ENCODE results near the gene RARG. TPM values are rescaled to one million over a fixed set of nuclear protein-coding genes. Genes with fewer than 3 reads are reported as not detected.
"Not testable (repeated sequence)": the region's sequence is repeated elsewhere in the genome, so short reads cannot be mapped to it uniquely, and the experiment has no call there.

The RARG gene
- total RNA-seq, 1 experiment from 2014 or later, result 14.0 TPM

GRCh38 chr12:53180220-53180930, 51.6 kb downstream of the RARG start, which contains the start of the genes CSAD and ZNF740:
Gene CSAD (minus strand): TSS chr12:53180925. CDS start chr12:53173470, 7,455 bp downstream.
Gene ZNF740 (plus strand): TSS chr12:53180722. CDS start chr12:53181984, 1,262 bp downstream.
- intact Hi-C loops (cut with micrococcal nuclease; ENCODE audit: unreplicated experiment), result loop anchor here (5.0 kb wide), 1 partner anchor 113 kb away; no protein-coding TSS in a partner anchor
- POLR2A ChIA-PET (ENCODE audit: low non-redundant PET), result interaction anchor here (0.6 kb wide), 2 partner anchors 119 to 478 kb away, joined by 15 to 16 read pairs; partner anchors contain the start of gene MYG1
- DNase-seq (ENCODE audit: low spot score), result peak; percentile 99
- Histone ChIP-seq H3K4me1 (ENCODE audit: insufficient read depth, low read length, poor library complexity, severe bottlenecking) (peaks cover 29% of the 10 kb centered on the region), H3K4me3 (ENCODE audit: low read depth, low read length, poor library complexity, severe bottlenecking) (peak within 1 kb of the TSS; percentile 68), H3K27ac (ENCODE audit: low read depth, low read length, poor library complexity, severe bottlenecking) (peak within 1 kb of the TSS; percentile 93), H3K27me3 (replicated peaks; ENCODE audit: insufficient read depth, low read depth, low read length, poor library complexity) (no peaks in the 10 kb centered on the region), H3K36me3 (ENCODE audit: insufficient read depth, low read length, poor library complexity, severe bottlenecking) (peaks cover 36% of the 10 kb centered on the region), H3K9me3 (ENCODE audit: low read depth, low read length, poor library complexity, severe bottlenecking) (no peaks in the 10 kb centered on the region)
- TF ChIP-seq EZH2 (IDR thresholded peaks at IDR 0.05; ENCODE audit: borderline replicate concordance, low read depth, low read length, poor library complexity, severe bottlenecking), result no peak
- no peak for TF ChIP-seq CTCF (conservative IDR thresholded peaks at IDR 0.05; ENCODE audit: low read depth, low read length)
- CTCF ChIA-PET, result interaction anchor here (0.5 to 1.4 kb wide), 5 partner anchors 21 to 312 kb away, joined by 3 to 9 read pairs (median 3); no protein-coding TSS in a partner anchor
- no TSS peak for BruUV-seq (replicated peaks)

GRCh38 chr12:53179687-53180219, 52.3 kb downstream of the RARG start:
- Histone ChIP-seq H3K27ac (ENCODE audit: low read depth, low read length, poor library complexity, severe bottlenecking) (peak overlapping the region; percentile 93), H3K4me1 (ENCODE audit: insufficient read depth, low read length, poor library complexity, severe bottlenecking) (peaks cover 35% of the 10 kb centered on the region), H3K4me3 (ENCODE audit: low read depth, low read length, poor library complexity, severe bottlenecking) (peak overlapping the region; percentile 68), H3K27me3 (replicated peaks; ENCODE audit: insufficient read depth, low read depth, low read length, poor library complexity) (no peaks in the 10 kb centered on the region), H3K36me3 (ENCODE audit: insufficient read depth, low read length, poor library complexity, severe bottlenecking) (peaks cover 30% of the 10 kb centered on the region), H3K9me3 (ENCODE audit: low read depth, low read length, poor library complexity, severe bottlenecking) (no peaks in the 10 kb centered on the region)
- BruUV-seq (replicated peaks), result no TSS peak
- TF ChIP-seq CTCF (conservative IDR thresholded peaks at IDR 0.05; ENCODE audit: low read depth, low read length) (no peak), EZH2 (IDR thresholded peaks at IDR 0.05; ENCODE audit: borderline replicate concordance, low read depth, low read length, poor library complexity, severe bottlenecking) (no peak)
- DNase-seq (ENCODE audit: low spot score), result no peak
- intact Hi-C loops (cut with micrococcal nuclease; ENCODE audit: unreplicated experiment), result loop anchor here (5.0 kb wide), 1 partner anchor 112 kb away; no protein-coding TSS in a partner anchor
- ChIA-PET POLR2A (ENCODE audit: low non-redundant PET) (interaction anchor here (0.6 kb wide), 2 partner anchors 120 to 479 kb away, joined by 15 to 16 read pairs; partner anchors contain the start of gene MYG1), CTCF (no interaction called here)

- H3K27me3 ChIP-seq (replicated peaks; ENCODE audit: insufficient read depth, low read depth, low read length, poor library complexity); DNase-seq (ENCODE audit: low spot score); intact Hi-C loops (cut with micrococcal nuclease; ENCODE audit: unreplicated experiment); H3K9me3 ChIP-seq (ENCODE audit: low read depth, low read length, poor library complexity, severe bottlenecking); POLR2A ChIA-PET (ENCODE audit: low non-redundant PET); H3K4me3 ChIP-seq (ENCODE audit: low read depth, low read length, poor library complexity, severe bottlenecking); BruUV-seq (replicated peaks); H3K27ac ChIP-seq (ENCODE audit: low read depth, low read length, poor library complexity, severe bottlenecking); CTCF ChIA-PET: not testable (repeated sequence)
- Histone ChIP-seq H3K36me3 (ENCODE audit: insufficient read depth, low read length, poor library complexity, severe bottlenecking) (peaks cover 24% of the 10 kb centered on the region), H3K4me1 (ENCODE audit: insufficient read depth, low read length, poor library complexity, severe bottlenecking) (peaks cover 36% of the 10 kb centered on the region)
Observed at GRCh38 chr12:53178803-53179202, 53.2 kb downstream of the RARG start.

GRCh38 chr12:53177447-53177846, 54.6 kb downstream of the RARG start:
- intact Hi-C loops (cut with micrococcal nuclease; ENCODE audit: unreplicated experiment); H3K27me3 ChIP-seq (replicated peaks; ENCODE audit: insufficient read depth, low read depth, low read length, poor library complexity); DNase-seq (ENCODE audit: low spot score); CTCF ChIA-PET; H3K4me3 ChIP-seq (ENCODE audit: low read depth, low read length, poor library complexity, severe bottlenecking); BruUV-seq (replicated peaks); H3K27ac ChIP-seq (ENCODE audit: low read depth, low read length, poor library complexity, severe bottlenecking); H3K9me3 ChIP-seq (ENCODE audit: low read depth, low read length, poor library complexity, severe bottlenecking): not testable (repeated sequence)
- Histone ChIP-seq H3K36me3 (ENCODE audit: insufficient read depth, low read length, poor library complexity, severe bottlenecking) (peaks cover 10% of the 10 kb centered on the region), H3K4me1 (ENCODE audit: insufficient read depth, low read length, poor library complexity, severe bottlenecking) (peaks cover 22% of the 10 kb centered on the region)
- POLR2A ChIA-PET (ENCODE audit: low non-redundant PET), result interaction anchor here (0.6 kb wide), 1 partner anchor 834 kb away, joined by 5 read pairs; no protein-coding TSS in a partner anchor
